Parathyroid adenoma (tissue), 2 donors: ENCODE measurements around the gene PHF5A.

Experiments
- H2AFZ ChIP-seq: fragments of 300-600 bp; sonication (generic); one replicate; pipeline ENCODE4 v1.7.0; 2017; ENCODE audit warnings: antibody characterized with exemption, mild to moderate bottlenecking
- H3K27ac ChIP-seq: fragments of 300-600 bp; sonication (generic); one replicate; pipeline ENCODE4 v1.7.0; 2017
- H3K27me3 ChIP-seq: fragments of 300-600 bp; sonication (generic); one replicate; pipeline ENCODE4 v1.7.0; 2017; ENCODE audit warnings: low read length; ENCODE audit not compliant: control insufficient read depth, insufficient read depth
- H3K36me3 ChIP-seq: fragments of 300-600 bp; sonication (generic); one replicate; pipeline ENCODE4 v1.7.0; 2017; ENCODE audit warnings: low read length; ENCODE audit not compliant: control insufficient read depth, insufficient read depth
- H3K4me1 ChIP-seq: fragments of 300-600 bp; sonication (generic); one replicate; pipeline ENCODE4 v1.7.0; 2017; ENCODE audit warnings: control low read depth
- H3K4me2 ChIP-seq: fragments of 300-600 bp; sonication (generic); one replicate; pipeline ENCODE4 v1.7.0; 2017; ENCODE audit warnings: low read length
- H3K4me3 ChIP-seq: fragments of 300-600 bp; sonication (generic); one replicate; pipeline ENCODE4 v1.7.0; 2017; ENCODE audit warnings: low read depth, low read length
- H3K79me2 ChIP-seq: fragments of 300-600 bp; sonication (generic); one replicate; pipeline ENCODE4 v1.7.0; 2017; ENCODE audit warnings: control low read depth
- H3K9ac ChIP-seq: fragments of 300-600 bp; sonication (generic); one replicate; pipeline ENCODE4 v1.7.0; 2017; ENCODE audit warnings: mild to moderate bottlenecking
- H3K9me3 ChIP-seq: fragments of 300-600 bp; sonication (generic); one replicate; pipeline ENCODE4 v1.7.0; 2017; ENCODE audit warnings: low read length; ENCODE audit not compliant: control insufficient read depth
- TF ChIP-seq, protein P1 (sequence below): fragments of 300-600 bp; sonication (generic); IDR thresholded peaks from one replicate; pipeline ENCODE4 v1.7.0; 2017; ENCODE audit warnings: antibody characterized with exemption, mild to moderate bottlenecking
- donor health status: primary hyperparathyroidism.

Gene PHF5A, protein sequence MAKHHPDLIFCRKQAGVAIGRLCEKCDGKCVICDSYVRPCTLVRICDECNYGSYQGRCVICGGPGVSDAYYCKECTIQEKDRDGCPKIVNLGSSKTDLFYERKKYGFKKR

DNA sequence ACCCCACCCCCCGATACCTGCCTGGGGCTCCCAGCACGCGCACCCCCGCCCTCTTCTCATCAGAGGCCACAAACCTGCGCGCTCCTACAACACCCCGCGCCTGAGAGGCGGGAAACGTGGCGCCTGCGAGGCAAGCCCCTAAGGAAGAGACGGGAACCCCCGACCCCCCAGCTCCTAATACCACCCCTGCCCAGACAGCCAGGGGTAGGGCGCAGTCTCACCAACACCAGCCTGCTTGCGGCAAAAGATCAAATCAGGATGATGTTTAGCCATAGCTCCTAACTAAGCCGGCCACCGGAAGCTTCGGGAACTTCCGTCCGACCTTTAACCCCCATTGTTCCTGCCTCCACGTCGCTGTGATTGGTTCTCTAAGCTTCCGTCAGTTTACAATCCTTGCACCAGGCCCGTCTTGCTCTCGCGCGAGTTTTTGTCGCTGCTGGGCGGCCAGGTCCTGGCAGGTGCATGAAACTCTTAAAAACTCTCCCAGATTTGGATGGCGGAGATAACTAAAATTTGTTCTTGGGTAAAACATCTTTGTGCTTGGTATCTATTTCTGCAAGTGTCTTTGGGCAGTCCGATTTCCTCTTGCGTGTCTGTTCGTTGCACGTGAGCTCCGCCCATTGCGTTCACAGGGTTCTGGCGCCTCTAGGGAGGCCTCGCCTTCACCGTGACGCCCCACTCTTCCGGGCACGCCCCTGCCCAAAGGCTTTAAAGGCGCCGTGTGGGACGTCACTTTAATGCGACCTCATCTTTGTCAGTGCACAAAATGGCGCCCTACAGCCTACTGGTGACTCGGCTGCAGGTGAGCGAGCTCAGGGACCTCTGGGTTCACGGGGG is at the start of gene PHF5A, which contains the start of gene ACO2:
Gene PHF5A (minus strand): TSS at position 312 of the 837 bp plus-strand sequence. CDS start 39 bp downstream, at position 273.
Gene ACO2 (plus strand): TSS at position 737 of the 837 bp plus-strand sequence. CDS start 30 bp downstream, at position 767.
- H2AFZ ChIP-seq = peak within 1 kb of the TSS; percentile 69
- H3K4me3 ChIP-seq = peak within 1 kb of the TSS; percentile 92
- H3K4me2 ChIP-seq = peak within 1 kb of the TSS; percentile 68
- H3K36me3 ChIP-seq = no peaks in the 10 kb centered on the region
- H3K27me3 ChIP-seq = no peaks in the 10 kb centered on the region
- H3K79me2 ChIP-seq = peaks cover 48% of the 10 kb centered on the region
- no peaks in the 10 kb centered on the region for H3K9me3 ChIP-seq
- H3K9ac ChIP-seq = peak within 1 kb of the TSS; percentile 8
- H3K4me1 ChIP-seq = peaks cover 2% of the 10 kb centered on the region
- peak within 1 kb of the TSS; percentile 94 for H3K27ac ChIP-seq
- TF ChIP-seq, protein P1, sequence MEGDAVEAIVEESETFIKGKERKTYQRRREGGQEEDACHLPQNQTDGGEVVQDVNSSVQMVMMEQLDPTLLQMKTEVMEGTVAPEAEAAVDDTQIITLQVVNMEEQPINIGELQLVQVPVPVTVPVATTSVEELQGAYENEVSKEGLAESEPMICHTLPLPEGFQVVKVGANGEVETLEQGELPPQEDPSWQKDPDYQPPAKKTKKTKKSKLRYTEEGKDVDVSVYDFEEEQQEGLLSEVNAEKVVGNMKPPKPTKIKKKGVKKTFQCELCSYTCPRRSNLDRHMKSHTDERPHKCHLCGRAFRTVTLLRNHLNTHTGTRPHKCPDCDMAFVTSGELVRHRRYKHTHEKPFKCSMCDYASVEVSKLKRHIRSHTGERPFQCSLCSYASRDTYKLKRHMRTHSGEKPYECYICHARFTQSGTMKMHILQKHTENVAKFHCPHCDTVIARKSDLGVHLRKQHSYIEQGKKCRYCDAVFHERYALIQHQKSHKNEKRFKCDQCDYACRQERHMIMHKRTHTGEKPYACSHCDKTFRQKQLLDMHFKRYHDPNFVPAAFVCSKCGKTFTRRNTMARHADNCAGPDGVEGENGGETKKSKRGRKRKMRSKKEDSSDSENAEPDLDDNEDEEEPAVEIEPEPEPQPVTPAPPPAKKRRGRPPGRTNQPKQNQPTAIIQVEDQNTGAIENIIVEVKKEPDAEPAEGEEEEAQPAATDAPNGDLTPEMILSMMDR = no peak

DNA sequence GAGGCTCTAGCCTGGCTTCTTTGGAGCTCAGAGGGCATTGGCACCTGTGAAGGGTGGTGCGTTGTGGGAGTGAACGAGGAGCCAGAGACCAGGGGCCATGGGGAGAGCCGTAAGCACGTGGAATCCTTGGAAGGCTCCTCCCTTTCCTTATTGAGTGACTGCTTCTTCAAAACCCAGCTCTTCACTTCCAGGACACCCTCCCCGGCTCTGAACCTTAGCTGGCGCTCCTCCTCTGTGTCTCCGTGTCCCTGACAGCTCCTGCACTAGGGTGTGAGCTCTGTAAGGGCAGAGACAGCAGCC is 49.5 kb upstream of the PHF5A start:
- Histone ChIP-seq H3K4me2 (no peak overlapping the region), H3K9me3 (no peaks in the 10 kb centered on the region), H3K36me3 (no peaks in the 10 kb centered on the region), H3K79me2 (peaks cover 2% of the 10 kb centered on the region), H3K4me3 (no peak overlapping the region), H3K27me3 (no peaks in the 10 kb centered on the region), H3K4me1 (peaks cover 5% of the 10 kb centered on the region), H2AFZ (no peak overlapping the region), H3K9ac (no peak overlapping the region), H3K27ac (no peak overlapping the region)
- TF ChIP-seq, protein P1 = no peak

DNA sequence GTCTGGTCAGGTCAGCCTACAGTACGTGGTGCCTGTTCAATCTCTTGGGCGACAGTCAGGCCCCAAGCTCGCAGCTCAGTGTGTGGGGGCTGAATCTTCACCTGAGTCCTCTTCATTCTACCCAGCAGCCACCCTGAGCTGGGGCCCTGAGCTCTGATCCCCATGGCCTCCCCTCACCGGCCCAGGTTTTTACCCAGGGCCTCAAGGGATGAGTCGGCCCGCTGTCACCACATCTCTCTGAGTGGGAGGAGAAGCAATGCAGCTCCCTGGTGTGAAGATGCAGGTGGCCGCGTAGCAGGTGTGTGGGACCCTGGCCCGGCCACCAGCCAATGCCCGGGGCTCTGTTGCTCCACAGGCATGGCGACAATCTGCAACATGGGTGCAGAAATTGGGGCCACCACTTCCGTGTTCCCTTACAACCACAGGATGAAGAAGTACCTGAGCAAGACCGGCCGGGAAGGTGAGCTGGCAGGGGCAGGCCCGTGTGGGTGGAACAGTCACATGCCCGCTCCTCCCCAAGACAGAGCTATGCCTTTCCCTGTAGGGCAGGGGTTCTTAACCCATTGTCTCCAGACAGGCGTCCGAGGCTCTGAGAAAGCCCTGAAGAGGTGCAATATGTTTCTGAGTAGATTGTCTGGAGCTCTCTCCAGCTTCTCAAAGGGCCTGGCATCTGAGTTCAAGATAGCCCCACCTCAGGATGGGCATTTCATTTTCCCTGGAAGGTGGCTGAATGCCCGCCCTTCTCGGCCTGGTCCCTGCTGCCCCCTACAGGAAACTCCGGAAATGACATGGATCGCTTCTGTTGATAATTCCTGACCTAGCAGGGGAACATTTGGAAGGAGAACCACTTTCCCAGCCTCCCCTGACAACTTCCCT is 48.9 kb upstream of the PHF5A start:
- Histone ChIP-seq H3K9ac (no peak overlapping the region), H3K79me2 (peaks cover 2% of the 10 kb centered on the region), H2AFZ (no peak overlapping the region), H3K9me3 (no peaks in the 10 kb centered on the region), H3K4me2 (no peak overlapping the region), H3K4me1 (peaks cover 6% of the 10 kb centered on the region), H3K4me3 (no peak overlapping the region), H3K27ac (no peak overlapping the region), H3K36me3 (no peaks in the 10 kb centered on the region), H3K27me3 (no peaks in the 10 kb centered on the region)
- TF ChIP-seq, protein P1 = peak; percentile 85

DNA sequence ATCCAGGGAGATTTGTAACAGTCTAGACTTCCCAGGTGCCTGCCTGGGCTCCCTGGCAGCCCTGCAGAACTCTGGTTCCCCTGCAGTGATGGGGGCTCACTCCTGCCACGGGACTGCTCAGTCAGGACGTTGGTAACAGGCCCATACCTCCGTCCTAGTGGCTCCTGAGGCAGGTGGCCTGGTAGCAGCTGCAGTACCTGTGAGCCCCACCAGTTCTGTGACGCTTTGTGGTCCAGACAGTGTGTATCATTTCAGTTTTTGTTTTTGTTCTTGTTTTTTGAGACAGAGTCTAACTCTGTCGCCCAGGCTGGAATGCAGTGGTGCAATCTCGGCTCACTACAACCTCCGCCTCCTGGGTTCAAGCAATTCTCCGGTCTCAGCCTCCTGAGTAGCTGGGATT is 48.0 kb upstream of the PHF5A start:
- H3K27ac ChIP-seq = no peak overlapping the region
- TF ChIP-seq, protein P1 = no peak

More for the DNA sequence above, 48.0 kb upstream of the PHF5A start:
- H3K79me2 ChIP-seq = peaks cover 2% of the 10 kb centered on the region
- H3K4me2 ChIP-seq = no peak overlapping the region
- H3K27me3 ChIP-seq = no peaks in the 10 kb centered on the region
- H3K9ac ChIP-seq = no peak overlapping the region
- no peak overlapping the region for H2AFZ ChIP-seq
- H3K4me1 ChIP-seq = peaks cover 8% of the 10 kb centered on the region
- H3K4me3 ChIP-seq = no peak overlapping the region
- H3K9me3 ChIP-seq = no peaks in the 10 kb centered on the region
- H3K36me3 ChIP-seq = no peaks in the 10 kb centered on the region
